HG03439 (cell line): Measurements from ENCODE around the gene CASK.
A peak's percentile ranks its signal among the peaks of the same experiment; 100 is the strongest.
"Not testable (repeated sequence)": the region's sequence is repeated elsewhere in the genome, so short reads cannot be mapped to it uniquely, and the experiment has no call there.

Experiments used
- ATAC-seq: cut with Tn5 transposase; IDR thresholded peaks from one replicate; pipeline ENCODE4 v1.9.1; 2021; ENCODE audit warnings: mild to moderate bottlenecking, moderate library complexity; ENCODE audit not compliant: unreplicated experiment

Gene CASK

GRCh38 chrX:41739871-41740270 is 183.5 kb downstream of the CASK start:
- ATAC-seq: no peak

GRCh38 chrX:41737065-41737464 is 186.3 kb downstream of the CASK start:
- no peak for ATAC-seq

DNA sequence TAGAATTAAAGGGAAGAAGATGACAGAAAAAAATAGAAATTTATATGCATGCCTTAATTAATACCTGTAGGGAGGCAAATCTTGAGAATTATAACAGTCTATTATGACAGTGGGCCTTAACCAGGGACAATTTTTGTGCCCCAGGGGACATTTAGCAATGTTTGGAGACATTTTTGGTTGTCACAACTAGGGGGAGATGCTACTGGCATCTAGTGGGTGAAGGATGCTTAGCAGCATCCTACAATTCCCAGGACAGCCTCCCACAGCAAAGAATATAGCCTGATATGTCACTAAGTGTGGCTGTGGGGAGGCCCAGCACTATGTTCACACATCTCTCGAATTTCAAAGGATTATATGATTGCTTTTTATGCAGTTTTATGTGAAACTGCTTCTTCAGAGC is 188.8 kb downstream of the CASK start:
- peak; percentile 19 for ATAC-seq

DNA sequence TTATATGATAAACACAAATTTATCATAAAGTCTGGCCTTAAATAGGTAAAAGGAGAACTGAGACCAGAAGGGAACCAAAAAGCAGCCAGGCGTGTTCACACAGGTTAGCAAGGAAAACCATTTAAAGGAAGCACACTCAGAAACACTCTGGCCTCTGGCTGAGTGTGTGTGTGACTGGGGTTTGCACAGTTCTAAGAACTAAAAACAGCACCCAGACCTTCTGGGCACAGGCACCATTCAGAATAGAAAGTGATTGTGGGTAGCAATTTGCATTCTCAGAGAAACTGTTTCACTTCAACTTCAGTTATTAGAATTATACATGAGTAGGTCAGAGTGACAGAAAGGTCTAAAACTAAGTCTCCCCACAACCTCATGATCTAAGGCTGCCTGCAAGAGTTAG is 189.4 kb downstream of the CASK start:
- ATAC-seq: peak; percentile 98

- no peak for ATAC-seq
Measured at GRCh38 chrX:41732260-41732659, 191.1 kb downstream of the CASK start.

DNA sequence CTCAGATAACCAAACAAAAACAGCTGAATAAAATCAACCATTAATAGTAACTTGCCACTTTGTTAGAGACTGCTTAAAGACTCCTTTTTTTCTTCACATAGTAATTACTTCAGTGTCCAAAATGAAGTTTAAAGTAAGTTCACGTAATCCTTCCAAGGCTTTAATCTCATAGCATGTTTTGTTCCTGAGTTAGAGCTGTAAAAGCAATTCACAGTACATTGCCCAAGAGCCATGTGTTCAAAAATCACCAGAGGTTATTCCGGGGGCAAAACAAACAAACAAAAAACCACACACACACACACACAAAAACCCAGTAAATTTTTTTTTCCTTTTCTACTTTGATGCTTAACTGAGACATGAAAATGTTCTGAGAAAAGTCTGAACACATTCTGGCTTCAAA is 193.3 kb downstream of the CASK start:
- ATAC-seq: no peak

- no peak for ATAC-seq
Measured at GRCh38 chrX:41728125-41728524, 195.2 kb downstream of the CASK start.

- ATAC-seq: no peak
Measured at GRCh38 chrX:41723826-41724225, 199.5 kb downstream of the CASK start, which contains the start of gene GPR82. GPR82 (plus strand) TSS chrX:41724181; CDS start chrX:41727027, 2,846 bp downstream.

- ATAC-seq: no peak
Measured at GRCh38 chrX:41722816-41723618, 200.3 kb downstream of the CASK start.

DNA sequence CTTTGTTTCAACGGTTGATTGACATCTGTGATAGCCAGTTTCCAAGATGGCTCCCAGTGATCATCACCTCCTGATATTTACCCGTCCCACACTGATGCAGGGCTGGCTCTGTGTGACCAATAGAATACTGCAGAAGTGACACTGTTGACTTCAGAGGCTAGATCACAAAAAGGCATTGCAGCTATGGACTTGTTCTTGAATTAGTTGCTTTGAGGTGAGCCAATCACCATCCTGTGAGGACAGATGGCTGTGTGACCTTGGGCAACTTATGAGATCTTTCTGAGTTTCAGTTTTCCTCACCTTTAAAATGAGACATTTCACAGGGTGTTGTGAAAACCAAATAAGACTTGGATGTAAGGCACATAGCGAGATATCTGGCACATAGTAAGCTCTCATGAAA is 201.1 kb downstream of the CASK start:
- no peak for ATAC-seq

DNA sequence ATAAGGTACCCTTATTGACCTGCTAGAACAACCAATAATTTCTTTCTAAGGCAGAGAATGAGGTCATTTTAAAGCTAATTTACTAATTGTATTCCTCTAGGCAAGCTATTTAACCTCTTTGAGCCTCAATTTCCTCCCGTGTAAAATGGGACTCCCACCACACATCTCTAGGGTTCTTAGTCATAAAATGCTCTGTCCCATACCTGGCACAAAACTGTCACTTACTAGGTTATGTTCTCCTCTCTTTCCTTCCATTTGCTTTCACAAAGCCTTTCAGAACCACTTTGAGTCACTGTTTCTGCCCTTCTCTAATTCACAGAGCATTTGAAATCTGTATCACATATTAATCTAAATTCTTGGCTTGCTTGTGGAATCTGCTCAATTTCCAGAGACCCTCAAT is 201.8 kb downstream of the CASK start:
- ATAC-seq: no peak

DNA sequence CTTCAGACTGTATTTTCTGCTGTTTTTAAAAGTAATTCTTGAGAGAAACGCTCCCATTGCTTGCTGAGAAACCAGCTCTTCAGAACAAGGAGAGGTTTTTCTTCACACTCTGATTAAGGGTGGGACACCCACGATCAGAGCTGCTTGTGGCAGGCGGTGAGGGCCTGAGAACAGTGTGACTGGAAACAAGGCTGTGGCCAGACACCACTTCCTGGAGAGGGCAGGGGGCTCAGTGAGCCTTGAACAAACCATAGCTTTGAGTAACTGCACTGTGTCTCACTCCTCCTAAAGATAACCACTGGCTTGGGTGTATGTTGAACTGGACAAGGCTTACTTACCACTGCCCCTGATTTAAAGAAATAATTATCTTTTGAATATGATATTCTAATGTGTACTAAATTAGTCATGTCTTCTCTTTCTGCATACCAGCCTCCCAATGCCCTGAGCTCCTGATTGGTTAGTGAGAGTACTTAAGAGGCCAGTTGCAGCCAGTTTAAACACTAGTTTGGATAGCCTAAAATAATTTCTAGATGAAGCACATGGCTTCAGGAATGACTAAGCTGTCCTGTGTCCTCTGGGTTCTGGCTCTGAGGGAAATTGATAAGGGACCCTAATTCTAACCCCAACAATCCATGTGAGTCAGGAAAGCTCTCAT is 203.1 kb downstream of the CASK start:
- peak; percentile 58 for ATAC-seq

DNA sequence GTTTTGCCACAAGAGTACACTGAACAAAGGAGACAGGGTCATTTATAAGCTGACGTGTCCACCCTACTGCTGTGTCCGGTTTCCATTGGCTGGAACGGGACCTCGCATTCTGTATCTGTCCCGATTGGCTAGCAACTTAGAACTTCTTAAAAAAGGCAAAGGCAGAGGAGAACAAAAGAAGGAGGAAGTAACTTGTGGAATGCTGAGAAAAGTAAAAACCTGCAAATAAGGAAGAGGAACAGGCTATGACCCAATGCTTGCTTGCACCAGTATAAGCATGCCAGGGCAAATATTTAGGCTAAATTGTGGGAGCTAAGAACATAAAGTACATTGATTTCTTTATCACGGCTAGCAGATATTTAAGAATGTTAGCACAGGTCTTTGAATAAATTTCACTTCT is 203.7 kb downstream of the CASK start:
- not testable (repeated sequence) for ATAC-seq

GRCh38 chrX:41718481-41719235 is 204.7 kb downstream of the CASK start:
- no peak for ATAC-seq

DNA sequence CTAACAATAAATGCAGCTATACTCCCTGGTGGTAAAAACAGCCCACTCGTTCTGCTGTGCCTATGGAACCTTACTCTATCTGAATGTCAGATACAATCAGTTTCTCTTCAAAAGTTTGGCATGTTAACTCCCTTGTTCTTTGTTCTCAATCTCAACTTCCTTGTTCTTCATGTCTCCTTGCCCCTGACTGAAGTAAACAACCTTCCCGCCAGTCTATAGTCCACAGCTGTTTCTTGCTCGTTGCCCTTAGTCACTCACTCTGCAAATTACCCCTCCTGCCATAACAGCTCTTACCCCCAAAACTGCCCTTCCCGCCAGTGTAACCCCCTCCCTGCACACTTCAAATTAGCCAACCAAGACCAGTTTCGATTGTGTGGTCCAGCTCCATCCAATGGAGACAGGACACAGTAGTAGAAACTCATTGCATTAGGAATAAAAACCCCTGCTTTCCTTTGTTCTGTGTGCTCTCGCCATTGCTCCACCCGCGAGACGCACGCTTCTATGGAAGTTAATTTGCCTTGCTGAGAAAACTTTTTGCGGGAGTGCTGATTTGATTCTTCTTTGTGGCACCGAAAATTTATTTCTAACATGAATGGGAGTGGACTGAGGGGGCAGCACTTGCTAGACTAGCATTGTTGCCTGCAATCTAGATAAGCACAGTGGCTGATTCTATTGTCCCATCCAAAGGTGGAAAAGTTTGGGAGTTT is 206.4 kb downstream of the CASK start:
- no peak for ATAC-seq

DNA sequence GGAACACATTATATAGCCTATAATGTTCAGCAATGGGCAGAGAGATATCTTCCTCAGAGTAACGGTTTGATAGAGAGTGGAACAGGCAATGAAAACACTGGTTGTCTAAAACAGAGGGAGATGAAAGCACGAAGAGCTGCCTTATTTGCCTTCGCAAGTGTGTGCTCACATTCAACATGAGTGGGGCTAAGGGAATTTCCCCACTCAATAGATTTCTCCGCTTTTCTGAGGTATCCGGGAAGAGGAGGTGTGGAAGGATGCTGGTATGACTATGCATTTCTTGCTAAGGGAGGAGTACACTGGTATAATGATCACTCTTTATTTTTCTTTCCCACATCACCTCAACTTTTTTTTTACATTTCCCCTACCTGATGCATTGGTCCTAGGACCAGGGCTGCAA is 207.1 kb downstream of the CASK start:
- no peak for ATAC-seq

GRCh38 chrX:41711021-41711667 is 212.2 kb downstream of the CASK start:
- no peak for ATAC-seq

DNA sequence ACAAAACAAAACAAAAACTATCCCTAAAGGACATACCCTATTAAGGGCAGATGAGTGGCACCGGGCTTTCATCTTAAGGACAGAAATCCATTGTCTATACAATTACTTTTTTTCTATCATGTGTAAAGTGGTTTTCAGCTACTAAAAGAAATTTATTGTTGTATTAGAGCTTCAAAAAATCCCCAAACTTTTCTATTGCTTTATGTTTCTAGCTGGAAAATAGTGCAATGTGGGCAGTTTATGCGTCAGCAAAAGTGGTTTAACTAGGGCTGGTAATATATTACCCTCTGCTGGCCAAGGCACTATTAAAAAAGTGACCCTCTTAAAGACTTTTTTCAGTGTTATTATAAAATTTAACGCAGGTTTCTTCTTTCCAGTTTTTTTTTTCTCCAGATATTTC is 214.9 kb downstream of the CASK start:
- ATAC-seq: no peak

DNA sequence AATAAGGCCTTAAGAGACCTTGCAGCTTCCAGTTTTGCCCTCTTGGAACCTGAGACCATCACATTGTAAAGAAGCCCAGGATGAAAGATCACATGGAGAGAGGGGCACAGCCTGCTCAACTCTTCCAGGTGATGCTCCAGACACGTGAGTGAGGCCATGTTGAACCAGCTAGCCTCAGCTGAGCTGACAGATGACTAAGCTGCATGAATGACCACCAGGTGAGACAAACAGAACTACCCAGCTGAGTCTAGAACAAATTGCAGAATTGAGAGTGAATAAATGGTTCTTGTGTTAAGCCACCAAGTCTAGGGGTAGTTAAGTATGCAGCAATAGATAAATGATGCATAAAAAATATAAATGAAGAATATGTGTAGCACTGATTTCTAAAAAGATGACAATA is 216.1 kb downstream of the CASK start:
- no peak for ATAC-seq

- ATAC-seq: no peak
Measured at GRCh38 chrX:41705680-41706374, 217.5 kb downstream of the CASK start.
